H4 (cell line): ENCODE measurements around the gene SLC45A1. TPM values are rescaled to one million over a fixed set of nuclear protein-coding genes. Genes with fewer than 3 reads are reported as not detected.

Experiments used
- DNase-seq: peaks from one replicate; pipeline ENCODE4 v3.0.0-alpha.2; 2015; ENCODE audit warnings: low spot score
- total RNA-seq: library from RNA; depleted of rRNA; stranded (reverse); fragments of >200 nt; shearing (Covaris generic); gene quantifications from 2 replicates; pipeline ENCODE4 v1.2.3, GENCODE V29; 2014

SLC45A1 gene
- total RNA-seq, 1 experiment from 2014 or later = 0.31 TPM

- DNase-seq = no peak
These were observed 66.7 kb downstream of the SLC45A1 start for GRCh38 chr1:8384577-8384976.

GRCh38 chr1:8386247-8386646 is 68.3 kb downstream of the SLC45A1 start:
- DNase-seq = no peak

- DNase-seq = no peak
These were observed 71.0 kb downstream of the SLC45A1 start for GRCh38 chr1:8388732-8389562.

- DNase-seq = no peak
These were observed 72.1 kb downstream of the SLC45A1 start for GRCh38 chr1:8389958-8390535.

- no peak for DNase-seq
These were observed 72.8 kb downstream of the SLC45A1 start for GRCh38 chr1:8390707-8391106.

GRCh38 chr1:8392522-8392921 is 74.6 kb downstream of the SLC45A1 start:
- no peak for DNase-seq
